GM19035 (cell line): ENCODE results near the gene MYOG.

Experiments used
- ATAC-seq: cut with Tn5 transposase; IDR thresholded peaks from one replicate; pipeline ENCODE4 v1.9.1; 2021; ENCODE audit not compliant: unreplicated experiment

MYOG gene

DNA sequence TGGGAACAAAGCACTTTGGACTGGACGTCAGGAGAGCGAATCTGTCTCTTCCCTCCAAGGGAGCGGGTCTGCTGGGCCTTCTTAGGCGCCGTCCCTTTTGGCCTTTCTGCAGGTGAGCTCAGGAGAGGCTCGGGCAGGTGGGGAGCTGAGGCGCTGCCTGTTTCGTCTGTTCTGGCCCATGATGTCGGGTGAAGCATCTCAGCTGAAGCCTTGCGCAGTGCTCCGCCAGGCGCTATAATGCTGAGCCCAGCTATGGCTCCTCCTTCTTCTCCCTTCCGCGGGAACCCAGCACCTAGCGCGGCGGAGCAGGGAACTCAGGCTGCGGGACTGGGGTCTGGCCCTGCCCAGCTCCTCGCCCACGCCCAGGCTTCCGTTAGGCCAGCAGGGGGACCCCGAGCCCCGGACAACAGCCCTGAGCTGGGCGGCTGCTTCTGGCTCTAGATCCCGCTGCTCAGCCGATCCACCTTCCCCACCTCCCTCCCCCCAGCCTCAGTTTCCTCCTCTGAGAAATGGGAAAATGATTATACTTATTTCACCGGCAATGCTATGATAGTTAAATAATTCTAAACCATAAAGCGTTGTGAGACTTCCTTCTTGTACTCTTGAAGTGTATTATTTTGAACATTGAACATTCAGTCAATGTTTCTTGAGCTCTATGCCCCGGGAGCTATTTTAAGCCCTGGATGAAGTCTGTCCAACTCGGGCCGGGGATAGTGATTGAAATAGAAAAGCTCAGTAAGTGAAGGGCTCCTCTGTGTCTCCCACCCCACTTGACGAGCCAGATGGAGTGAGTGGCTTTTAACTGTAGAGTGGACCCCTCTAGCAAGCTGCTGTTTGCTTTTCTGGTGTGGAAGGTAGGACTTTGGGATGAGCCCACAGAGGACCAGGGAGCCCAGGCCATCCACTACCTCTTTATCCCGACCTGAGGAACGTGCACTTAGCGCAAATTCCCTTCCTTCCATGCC is 32.1 kb upstream of the MYOG start:
- no peak for ATAC-seq

DNA sequence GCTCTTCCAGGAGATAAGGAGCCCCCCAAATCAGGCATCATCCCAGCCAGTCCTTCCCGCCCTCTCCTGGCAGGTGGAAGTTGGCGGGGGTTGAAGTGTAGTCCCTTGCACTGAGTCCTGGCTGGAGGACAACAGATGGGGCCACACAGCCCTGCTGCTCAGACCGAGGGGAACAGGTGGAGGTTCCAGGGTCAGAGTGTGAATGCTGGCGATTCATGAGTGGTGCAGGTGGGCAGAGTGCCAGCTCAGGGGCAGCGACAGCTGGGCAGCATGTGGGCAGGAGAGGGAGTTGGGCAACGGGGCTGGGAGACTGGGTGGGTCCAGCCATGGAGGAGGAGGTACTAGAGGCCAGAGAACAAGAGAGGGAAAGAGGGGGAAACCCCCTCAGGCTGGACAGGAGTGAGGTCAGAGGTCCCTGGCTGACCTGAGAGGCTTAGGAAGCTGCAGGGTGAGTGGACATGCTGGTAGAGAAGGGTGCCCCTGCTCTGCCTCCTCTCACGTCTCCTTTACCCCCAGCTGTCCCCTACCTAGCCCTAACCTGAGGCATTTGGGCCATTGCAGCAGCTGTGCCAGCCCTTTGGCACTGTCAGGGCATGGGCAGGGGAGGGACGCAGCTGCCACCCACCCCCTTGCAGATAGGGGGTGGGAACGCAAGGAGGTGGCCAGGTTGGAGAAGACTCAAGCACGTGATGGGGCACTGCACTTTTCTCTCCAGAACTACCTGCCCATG is 30.4 kb upstream of the MYOG start:
- no peak for ATAC-seq

DNA sequence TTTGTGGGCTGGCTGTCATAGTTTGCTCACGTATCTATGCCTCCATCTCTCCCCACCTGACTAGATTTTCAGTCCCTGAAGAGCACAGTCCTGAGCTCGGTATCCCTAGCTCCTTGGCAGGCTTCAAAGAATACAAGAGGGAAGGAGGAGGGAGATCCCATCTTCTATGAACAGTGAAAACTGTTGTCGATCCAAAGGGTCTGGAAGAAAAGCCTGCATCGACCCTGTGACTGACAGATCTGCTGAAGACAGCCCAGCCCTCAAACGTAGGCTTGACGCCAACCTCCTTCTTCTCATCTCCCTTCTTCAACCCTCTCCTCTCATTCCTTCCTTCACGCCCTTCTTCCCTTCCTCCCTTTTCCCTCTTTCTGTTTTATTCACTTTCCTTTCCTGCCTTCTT is 28.4 kb upstream of the MYOG start:
- no peak for ATAC-seq

GRCh38 chr1:203113308-203113707 is 27.5 kb upstream of the MYOG start:
- ATAC-seq, result no peak

- no peak for ATAC-seq
These were observed 26.7 kb upstream of the MYOG start for GRCh38 chr1:203112475-203112874.

- no peak for ATAC-seq
These were observed 19.1 kb upstream of the MYOG start for GRCh38 chr1:203104789-203105390.

DNA sequence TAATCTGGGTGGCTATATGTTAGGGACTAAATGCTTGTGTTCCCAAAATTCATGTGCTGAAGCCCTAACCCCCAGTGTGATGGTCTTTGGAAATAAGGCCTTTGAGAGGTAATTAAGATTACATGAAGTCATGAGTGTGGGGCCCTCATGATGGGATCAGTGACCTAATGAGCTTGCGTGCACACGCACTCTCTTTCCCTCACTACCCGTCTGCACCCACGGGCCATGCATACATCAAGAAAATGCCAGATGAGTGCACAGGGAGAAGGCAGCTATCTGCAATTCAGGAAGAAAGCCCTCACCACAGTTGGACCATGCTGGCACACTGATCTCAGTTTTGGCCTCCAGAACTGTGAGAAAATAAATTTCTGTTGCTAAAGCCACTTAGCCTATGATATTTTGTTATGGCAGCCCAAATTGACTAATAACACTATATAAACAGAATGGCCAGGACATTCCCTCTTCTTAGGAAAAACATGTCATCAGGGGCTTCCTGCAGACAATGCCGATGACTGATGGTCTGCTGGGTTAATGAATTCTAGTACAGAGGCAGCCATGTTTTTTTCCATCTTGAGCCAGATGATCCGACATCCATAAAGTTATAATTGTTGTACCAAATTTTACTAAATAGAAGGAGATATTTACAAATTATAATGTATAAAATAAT is 18.1 kb upstream of the MYOG start:
- no peak for ATAC-seq

DNA sequence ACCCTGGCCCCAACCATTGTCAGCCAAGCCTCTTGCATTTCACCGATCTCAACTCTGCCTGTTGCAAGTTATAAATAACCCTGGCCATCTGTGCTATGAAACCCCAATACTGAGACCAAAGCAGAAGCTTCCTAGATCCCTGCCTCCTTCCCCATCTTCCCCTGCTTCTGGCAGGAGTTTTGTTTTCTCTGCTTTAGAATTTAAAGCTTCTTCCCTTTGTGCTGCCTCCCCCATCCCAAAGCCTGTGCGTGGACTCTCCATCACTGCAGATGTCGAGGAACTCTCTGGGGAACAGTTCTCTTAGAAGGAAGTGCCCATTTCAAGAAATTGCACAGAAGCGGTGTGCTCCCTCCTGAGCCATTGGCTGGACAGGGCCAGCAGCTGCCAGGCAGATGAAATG is 17.4 kb upstream of the MYOG start:
- ATAC-seq, result no peak

DNA sequence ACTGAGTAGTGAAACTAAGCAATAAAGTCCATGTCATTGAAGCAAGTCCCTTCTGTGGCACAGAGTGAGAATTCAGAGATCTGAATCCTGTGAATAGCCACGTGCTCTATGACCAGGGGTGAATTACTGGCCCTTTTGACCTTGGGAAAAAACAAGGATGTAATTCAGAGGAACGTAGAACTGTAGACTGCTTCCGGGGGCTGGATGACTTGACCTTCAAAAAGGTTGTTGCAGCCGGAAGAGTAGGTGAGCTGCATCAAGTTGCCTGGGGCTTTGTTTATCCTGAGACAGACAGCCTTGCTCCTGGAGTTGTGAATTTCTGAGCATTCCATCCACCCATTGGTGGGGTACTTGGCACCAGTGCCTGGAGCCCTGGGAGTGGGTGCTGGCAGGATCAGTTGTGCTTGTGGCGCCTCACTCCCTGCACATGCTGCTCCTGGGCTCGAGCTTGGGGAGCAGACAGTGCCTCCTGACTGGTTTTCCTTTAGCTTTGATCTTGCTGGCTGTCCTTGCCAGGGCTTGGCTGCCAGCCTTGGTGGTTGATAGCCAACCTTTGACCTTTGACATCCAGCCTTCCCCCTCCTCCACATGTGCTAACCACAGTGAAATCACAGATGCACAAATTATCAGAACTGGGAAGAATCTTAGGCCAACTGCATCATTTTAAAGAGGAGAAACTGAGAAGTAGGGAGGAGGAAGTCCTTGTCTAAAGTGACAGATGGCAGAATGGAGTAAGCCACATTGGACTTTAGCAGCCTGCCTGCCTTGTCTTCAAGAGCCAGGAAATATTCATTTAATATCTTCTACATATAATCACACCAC is 16.2 kb upstream of the MYOG start:
- ATAC-seq, result no peak

- no peak for ATAC-seq
These were observed 14.7 kb upstream of the MYOG start for GRCh38 chr1:203100516-203100869.

GRCh38 chr1:203099805-203100515 is 14.1 kb upstream of the MYOG start:
- no peak for ATAC-seq

DNA sequence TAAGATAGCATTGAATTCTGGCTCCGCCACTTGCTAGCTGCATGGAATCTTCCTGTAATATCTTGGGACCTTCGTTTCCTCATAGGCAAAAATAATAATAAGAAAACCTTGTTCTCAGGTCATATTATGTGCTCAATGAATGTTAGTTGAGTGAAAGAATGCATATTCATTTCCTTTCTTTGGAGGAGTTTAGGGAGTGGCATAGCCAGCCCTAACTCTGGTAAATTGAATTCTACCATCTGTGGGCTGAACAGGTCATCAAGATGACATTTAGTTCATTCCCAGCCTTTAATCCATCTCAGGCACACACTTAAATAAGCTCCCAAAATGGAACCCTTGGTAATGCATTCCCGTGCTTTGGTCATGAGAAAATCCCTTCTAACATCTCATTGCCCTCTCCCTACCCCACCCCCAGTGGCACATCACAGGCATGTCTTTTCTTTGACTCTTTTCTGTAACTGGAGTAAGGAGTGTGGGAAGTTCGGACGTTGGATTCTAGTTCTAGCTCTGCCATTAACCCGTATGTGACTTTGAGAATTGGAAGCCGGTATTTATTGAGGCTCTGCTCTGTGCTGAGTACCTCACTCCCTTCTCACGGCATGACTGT is 13.2 kb upstream of the MYOG start:
- ATAC-seq, result no peak

GRCh38 chr1:203098445-203098844 is 12.6 kb upstream of the MYOG start:
- ATAC-seq, result no peak

DNA sequence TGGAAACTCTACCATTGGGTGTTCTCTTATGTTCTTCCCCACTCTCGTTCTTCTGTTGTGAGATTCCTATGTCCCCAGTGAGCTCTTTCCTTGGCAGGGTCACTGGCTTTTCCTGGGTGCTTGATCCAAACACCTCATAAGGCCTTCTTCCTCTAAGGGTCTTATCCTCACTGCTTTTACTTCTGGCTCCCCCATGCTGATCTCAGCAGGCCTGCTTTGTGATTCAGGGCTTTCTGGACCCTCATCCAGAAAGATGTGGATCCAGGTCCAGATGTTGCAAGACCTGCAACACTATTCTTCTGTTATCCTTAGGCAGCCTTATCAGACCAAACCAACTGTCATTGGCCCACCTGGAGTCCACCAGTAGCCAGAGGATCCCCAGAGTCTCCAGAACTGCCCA is 11.2 kb upstream of the MYOG start:
- no peak for ATAC-seq

DNA sequence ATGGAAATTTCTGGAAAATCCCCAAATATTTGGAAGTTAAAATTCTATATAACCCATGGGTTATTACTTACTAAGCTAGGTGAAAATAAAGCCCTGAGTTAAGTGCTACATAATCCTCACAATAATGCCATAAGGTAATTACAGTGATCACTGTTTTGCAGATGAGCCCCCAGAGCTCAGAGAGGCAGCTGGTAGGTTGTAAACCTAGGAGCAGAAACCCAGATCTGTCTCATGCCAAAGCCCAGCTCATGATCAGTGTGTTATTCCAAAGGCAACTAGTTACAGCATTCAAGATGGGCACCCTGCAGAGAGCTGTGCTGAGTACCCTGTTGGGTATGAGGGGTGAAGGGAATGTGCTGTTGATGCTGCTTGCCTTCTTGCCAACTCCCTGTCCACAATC is 10.8 kb upstream of the MYOG start:
- ATAC-seq, result no peak

- no peak for ATAC-seq
These were observed 9.4 kb upstream of the MYOG start for GRCh38 chr1:203095061-203095690.

- ATAC-seq, result no peak
These were observed 8.1 kb upstream of the MYOG start for GRCh38 chr1:203093754-203094410.

DNA sequence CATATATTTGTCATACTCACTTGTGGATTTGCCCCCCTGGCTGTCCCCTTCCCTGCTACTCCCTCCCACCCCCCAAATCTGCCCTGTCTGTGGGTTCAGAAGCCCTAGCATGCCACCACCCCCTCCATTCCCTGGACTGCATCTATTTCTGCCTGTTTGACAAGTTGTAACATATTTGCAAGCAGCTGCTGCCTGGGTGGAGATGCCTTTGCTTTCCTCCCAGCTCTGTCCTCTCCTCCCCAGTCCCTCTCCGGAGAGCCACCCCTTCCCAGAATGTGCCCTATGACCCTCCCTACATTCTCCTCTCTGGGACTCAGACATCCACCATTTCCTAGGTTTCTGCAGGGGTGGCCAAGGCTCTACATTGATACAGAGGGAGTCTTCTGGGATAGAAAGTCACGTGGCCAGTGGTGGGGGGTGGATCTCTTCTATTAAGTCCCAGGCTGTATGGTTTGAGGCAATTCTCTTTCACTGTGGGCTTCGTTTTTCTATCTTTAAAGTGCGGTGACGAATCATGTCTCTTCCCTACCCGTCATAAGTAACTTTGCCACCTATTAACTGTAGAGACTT is 6.0 kb upstream of the MYOG start:
- ATAC-seq, result no peak
